DLD1 (cell line): ENCODE data around the gene PSMD5.

Source experiments
- in situ Hi-C: cut with HindIII; loops from 2 replicates; pipeline ENCODE4 v1.10.0; 2017; ENCODE audit warnings: low sequenced_read_pairs

PSMD5 gene

GRCh38 chr9:120856700-120857099 lies 14.0 kb upstream of the PSMD5 start:
- in situ Hi-C loops = no loop called here

DNA sequence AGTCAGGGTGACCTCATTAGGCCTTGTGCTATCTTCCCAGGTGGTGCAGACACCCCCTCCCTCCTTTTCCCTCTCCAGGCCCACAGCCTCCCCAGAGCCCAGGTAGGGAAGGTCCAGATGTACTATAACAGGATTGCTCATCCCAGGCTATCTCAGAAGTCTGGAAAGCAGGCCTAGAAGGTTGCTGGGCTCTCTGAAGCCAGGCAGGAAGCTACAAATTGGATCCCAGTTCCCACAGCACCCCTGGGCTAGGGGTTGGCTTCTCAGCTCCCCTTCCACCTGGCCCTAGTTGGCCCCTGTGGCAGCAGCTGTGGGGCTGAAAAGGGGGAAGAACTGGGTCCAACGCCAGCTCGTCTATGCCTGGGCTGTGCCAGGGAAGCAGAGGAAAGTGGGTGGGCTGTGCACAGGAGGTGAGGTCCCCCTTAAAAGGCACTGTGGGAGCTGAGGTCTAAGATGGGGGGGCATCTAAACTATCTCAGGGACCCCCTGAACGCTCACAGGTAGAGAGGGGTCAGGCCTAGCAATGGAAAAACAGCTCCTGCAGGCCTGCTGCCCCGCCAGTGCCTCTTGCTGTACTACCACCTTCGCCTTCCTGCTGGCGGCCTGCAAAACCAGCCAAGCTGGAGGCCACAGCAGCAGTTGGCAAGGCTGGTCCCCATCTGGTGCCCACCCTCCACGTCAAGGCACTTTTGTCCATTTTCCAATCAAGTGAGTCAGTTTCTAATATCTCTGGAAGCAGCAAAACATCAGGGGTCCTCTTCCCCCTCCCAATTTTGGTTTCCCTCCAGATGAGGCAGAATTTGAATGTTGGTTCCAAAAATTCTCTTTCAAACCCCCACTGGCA lies 13.3 kb upstream of the PSMD5 start:
- in situ Hi-C loops = no loop called here

GRCh38 chr9:120854596-120855327 lies 12.0 kb upstream of the PSMD5 start:
- in situ Hi-C loops = no loop called here

DNA sequence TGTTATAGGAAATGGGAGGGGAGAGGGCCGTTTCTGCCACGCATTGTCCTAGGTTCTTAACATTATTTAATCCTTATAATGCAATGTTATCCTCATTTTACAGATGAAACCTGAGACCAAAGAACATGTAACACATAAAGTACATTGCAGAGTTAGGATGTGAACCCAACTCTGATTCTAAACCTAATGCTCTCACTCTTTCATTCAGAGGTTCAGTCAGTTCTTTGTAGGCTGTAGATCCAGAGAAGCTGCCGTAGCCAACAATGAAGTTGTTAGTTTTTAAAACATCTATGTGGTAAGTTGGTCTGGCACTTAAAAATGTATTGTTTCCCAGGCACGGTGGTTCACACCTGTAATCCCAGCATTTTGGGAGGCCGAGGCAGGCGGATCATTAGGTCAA lies 10.5 kb upstream of the PSMD5 start:
- in situ Hi-C loops = no loop called here

DNA sequence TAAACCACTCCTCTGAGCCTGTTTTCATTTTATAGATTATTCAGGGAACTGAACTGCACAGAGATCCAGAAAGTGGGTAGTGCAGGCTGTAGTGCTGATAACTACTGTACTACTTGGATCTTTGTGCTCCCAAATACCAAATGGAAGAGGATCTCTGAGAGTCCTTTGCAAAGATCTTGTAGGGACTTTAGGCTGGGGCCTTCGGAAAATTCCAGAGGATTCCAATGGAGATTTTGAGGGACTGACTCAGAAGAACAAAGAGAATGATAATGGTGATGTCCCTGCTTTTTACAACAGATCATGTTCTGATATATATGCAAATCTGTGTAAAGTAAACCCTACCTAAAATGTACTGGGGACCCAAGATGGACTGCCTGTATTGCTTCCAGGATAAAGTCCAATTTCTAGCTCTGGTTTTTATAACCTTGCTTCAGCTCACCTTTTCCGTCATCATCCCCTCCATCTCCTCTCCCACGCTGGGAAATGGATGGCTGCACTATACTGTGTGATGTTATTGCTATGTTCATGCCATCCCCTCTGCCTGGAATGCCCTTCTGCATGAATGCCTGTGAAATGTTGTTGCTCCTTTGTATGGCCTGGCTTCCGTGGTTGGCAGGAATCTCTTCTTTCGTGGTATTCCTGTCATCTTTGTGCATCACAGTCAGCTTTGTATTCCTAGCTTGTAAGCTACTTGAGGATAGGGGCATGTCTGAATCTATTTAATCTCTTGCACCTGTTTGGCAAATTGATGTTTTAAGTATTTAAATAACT lies 9.7 kb upstream of the PSMD5 start:
- in situ Hi-C loops = no loop called here

DNA sequence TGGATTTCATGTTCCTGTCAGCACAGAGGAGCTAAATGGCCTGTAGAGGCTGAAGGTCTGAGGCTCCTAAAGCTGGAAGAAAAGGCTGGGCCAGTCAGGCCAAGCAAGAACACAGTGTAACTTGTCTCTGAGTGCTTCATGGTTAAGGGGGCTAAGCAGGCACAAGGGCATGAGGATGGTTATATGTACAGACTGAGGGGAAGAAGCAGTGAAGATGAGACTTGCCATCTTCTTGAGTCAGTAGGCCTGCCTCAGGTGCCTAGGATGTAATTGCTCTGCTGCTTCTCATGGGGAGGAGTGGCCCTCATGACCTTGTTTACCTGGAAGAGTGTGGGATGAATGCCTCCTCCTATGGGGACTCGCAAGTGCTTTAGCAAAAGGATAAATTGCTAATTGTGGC lies 8.7 kb upstream of the PSMD5 start:
- in situ Hi-C loops = no loop called here

DNA sequence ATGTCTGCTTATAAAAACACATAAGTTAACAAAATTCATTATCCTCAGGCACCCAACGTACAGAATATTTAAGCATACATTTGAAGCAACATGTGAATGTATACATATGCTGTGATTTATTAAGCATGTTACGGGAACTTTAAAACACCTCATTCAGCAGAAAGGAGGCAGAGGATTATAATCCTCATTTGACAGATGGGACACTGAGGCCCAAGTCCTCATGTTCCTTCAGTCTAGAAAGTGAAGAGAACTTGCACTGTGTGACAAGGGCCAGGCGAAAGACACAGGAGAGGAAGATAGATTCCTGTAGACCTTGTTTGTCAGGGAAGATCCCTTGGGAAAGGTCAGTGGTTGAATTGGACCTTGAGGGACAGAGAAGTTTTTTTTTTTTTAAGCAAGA lies 7.6 kb upstream of the PSMD5 start:
- in situ Hi-C loops = no loop called here

DNA sequence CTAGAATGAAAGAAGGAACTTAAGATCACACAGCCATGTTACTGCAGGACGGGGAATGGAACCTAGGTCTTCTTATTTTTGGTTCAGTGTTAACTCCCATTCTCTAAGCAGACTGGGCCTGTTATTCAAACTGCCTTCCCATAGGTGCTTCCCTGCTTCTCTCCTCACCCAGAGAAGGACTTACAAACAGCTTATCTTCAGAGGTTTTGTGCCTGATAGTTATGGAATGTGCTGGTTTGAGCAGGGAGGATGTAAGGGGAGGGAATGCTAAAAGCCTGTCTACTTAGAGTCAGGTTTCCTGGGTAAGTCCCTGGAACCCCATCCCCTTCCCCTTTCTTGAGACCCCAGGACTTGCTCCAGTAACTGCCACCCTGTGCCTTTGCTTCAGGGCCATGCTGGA lies 4.2 kb upstream of the PSMD5 start:
- in situ Hi-C loops = no loop called here

DNA sequence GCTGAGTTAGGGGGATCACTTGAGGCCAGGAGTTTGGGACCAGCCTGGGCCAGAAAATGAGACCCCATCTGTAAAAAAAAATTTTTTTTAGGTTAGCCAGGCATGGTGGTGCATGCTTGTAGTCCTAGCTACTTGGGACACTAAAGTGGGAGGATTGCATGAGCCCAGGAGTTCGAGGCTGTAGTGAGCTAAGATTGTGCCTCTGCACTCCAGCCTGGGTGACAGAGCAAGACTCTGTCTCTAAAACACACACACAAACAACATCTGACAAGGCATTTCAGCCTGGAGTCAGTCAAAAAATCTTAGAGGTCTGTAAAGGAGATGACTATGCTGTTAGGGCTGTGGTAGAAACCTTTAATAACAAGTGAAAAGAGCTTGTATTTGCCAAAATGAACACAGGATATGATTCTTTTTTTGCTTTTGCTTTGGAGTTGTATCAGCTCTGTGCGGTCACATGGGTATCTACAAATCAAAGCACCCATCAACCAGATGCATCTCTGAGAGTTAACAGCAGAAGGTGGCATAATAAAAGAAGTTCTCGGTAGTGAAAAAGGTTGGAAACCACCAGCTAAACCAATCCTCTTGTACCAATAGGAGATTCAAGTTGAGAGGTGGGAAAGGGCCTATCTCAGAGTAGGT lies 3.6 kb upstream of the PSMD5 start:
- in situ Hi-C loops = no loop called here

- in situ Hi-C loops = no loop called here
These were observed 2.5 kb upstream of the PSMD5 start for GRCh38 chr9:120845255-120845654.

DNA sequence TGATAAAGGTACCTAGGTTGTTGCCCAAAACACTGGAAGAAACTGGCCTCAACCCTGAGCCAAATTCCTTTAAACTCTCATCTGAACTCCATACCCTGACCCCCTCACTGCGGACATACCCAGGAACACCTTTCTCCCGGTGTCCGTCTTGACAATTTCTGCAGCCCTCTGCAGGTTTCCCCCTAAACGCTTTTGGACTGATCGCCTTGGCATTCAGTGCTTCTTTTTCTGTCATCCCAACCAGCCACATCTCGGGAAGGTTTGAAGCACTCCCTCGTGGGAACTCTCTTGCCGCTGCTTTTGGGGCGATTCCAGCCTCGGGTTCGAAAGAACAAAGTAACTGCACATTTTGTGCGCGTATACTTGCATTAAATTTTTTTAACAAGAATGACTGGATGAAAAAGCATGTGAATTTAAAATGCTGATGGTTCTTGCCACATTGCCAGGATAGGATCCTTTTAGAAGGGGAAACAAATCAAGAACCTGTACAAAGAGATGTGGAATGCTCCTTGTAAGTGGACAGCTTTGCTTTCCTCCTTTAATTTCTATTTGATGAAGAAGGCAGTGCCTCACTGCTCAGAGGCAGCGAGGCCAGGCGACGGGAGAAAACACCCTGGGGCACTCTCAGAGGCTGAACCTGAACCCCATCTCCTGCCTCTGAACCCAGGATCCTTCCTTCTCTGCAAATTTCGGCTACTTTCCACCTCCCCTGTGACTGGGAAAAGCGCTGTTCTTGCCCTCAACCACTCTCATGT lies 615 bp downstream of the PSMD5 start:
- in situ Hi-C loops = no loop called here

GRCh38 chr9:120839146-120839545 lies 3.6 kb downstream of the PSMD5 start:
- in situ Hi-C loops = no loop called here

GRCh38 chr9:120837921-120838320 lies 4.8 kb downstream of the PSMD5 start:
- in situ Hi-C loops = no loop called here

- in situ Hi-C loops = no loop called here
These were observed 9.4 kb downstream of the PSMD5 start for GRCh38 chr9:120833325-120833724.

DNA sequence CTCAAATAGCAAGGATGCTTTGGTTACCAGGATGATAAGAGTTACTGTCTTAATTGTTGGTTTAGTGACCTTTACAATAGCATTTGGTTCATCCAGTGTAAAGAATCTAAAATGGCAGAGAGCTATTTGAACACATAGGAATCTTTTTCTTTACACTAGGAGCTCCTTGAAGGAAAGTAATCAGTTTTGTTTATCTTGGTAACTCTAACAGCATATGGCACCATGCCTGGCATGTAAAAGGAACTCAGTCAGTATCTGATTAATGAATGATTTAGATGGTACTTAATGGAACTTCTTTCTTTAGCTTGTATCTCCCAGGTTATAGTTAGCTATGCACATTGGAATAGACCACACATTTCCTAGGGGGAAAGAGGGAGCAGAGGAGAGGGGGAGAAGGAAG lies 9.9 kb downstream of the PSMD5 start:
- in situ Hi-C loops = no loop called here

DNA sequence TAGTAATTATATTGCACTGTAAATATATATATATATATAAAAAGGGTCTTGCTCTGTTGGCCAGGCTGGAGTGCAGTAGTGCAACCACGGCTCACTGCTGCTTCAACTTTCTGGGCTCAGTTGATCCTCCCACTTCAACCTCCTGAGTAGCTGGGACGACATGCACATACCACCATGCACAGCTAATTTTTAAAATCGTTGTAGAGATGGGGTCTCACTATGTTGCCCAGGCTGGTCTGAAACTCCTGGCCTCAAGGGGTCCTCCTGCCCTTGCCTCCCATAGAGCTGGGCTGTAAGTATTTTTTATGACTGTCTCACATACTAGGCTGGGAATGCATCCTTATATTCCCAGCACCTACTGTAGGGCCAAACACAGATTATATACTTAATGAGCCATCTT lies 11.9 kb downstream of the PSMD5 start:
- in situ Hi-C loops = no loop called here

- in situ Hi-C loops = no loop called here
These were observed 12.6 kb downstream of the PSMD5 start for GRCh38 chr9:120830151-120830550.

DNA sequence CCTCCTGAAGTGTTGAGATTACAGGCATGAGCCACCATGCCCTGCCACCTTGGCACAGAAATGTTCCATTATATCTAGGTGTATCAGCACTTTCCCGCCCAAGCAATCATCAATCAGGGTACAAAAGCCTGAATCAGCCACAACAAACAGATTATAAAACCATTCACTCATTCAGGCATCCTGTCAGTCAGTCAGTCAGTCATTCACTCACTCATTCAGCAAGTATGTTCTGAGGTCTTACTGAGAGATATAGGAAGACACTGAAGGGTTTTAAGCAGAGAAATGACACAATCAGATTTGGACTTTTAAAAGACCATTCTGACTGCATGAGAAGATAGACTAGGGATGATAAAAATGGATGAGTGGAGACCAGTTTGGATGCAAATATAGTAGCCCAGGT lies 13.1 kb downstream of the PSMD5 start:
- in situ Hi-C loops = no loop called here

DNA sequence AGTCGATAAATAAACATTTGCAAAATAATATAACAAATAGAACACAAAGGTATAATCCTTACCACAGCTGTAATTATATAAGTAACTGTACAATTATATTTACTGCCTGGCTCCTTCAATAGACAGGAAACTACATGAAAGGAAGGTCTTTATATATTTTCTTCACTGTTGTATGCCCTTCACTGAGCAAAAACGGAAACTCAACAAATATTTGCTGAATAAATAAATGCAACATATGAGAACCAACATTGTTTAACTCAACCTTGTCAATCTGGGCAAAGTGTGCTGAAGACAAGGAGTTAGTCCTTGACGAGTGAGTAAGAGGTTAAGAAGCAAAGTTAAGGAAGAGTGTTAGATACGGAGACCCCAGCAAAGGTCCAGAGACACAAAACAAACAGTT lies 22.6 kb downstream of the PSMD5 start:
- in situ Hi-C loops = no loop called here

DNA sequence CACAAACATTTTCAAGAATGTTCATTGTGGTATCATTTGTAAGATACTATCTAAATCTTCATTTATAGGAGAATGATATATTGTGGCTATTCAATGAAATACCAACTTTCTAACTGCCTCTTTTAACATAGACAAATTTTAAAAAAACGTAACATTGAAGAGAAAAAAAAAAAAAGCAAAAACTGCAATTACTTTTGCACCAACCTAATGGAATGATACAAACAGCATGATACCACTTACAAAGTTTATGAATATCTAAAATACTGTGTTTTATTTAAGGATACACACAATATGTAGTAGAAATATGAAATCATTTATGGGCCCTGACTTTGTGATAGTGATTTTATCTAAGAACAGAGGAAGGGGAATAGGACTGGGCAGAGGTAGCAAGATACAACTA lies 24.1 kb downstream of the PSMD5 start:
- in situ Hi-C loops = no loop called here
